ENCODE results near the gene MRPS23. TPM values are rescaled to one million over a fixed set of nuclear protein-coding genes. Genes with fewer than 3 reads are reported as not detected.

Gene MRPS23
- total and polyA plus RNA-seq, 2 of the 13 experiments (the other 11 are each of a cell fraction or from before 2014, with no cell fraction given) = 63.2 to 181 TPM

GRCh38 chr17:57892146-57892819 lies 42.4 kb upstream of the MRPS23 start (continued):
- TF ChIP-seq TCF7 (IDR thresholded peaks at IDR 0.05; ENCODE audit: low read depth) (no peak), MIER3 (CRISPR knock-in tag; IDR thresholded peaks at IDR 0.05; ENCODE audit: borderline replicate concordance) (peak; percentile 59; the same call in 1 of the 2 replicates), RAD21 (CRISPR knock-in tag; IDR thresholded peaks at IDR 0.05) (peak; percentile 96), KDM3A (CRISPR knock-in tag; IDR thresholded peaks at IDR 0.05; ENCODE audit: low read depth) (0 out of 2 replicates have a peak, but pooled peaks have one; percentile 41), ELF1 (CRISPR knock-in tag; IDR thresholded peaks at IDR 0.05) (0 out of 2 replicates have a peak, but pooled peaks have one; percentile 11), ZNF687 (CRISPR knock-in tag; IDR thresholded peaks at IDR 0.05) (peak; percentile 80), ZBTB20 (CRISPR knock-in tag; IDR thresholded peaks at IDR 0.05; ENCODE audit: borderline replicate concordance, low read depth) (no peak), ZNF605 (CRISPR knock-in tag; IDR thresholded peaks at IDR 0.05) (peak; percentile 30; the same call in 1 of the 2 replicates), EP300 (IDR thresholded peaks at IDR 0.05; ENCODE audit: low read depth in 2 of 2, low read length in 2 of 2) (peak in 1 of 2 experiments; percentile 35; a peak in 1 of 4 replicates), EP300 (CRISPR knock-in tag; IDR thresholded peaks at IDR 0.05; ENCODE audit: borderline replicate concordance) (no peak), ZNF12 (CRISPR knock-in tag; IDR thresholded peaks at IDR 0.05) (peak; percentile 54; the same call in 1 of the 2 replicates), ZNF331 (CRISPR knock-in tag; IDR thresholded peaks at IDR 0.05) (peak; percentile 73; the same call in 1 of the 2 replicates), SNAPC2 (CRISPR knock-in tag; IDR thresholded peaks at IDR 0.05) (no peak), MEF2D (CRISPR knock-in tag; IDR thresholded peaks at IDR 0.05) (0 out of 2 replicates have a peak, but pooled peaks have one; percentile 43), ZFP82 (CRISPR knock-in tag; IDR thresholded peaks at IDR 0.05; ENCODE audit: borderline replicate concordance) (no peak), HNRNPH1 (optimal IDR thresholded peaks at IDR 0.05; ENCODE audit: low read depth, low read length) (no peak), SP4 (CRISPR knock-in tag; IDR thresholded peaks at IDR 0.05) (peak; percentile 80), CEBPB (IDR thresholded peaks at IDR 0.05; ENCODE audit: borderline replicate concordance, low read depth, low read length) (peak; percentile 79), ZNF224 (CRISPR knock-in tag; IDR thresholded peaks at IDR 0.05) (no peak), ZBTB1 (CRISPR knock-in tag; IDR thresholded peaks at IDR 0.05; ENCODE audit: borderline replicate concordance) (no peak), ZNF619 (CRISPR knock-in tag; IDR thresholded peaks at IDR 0.05) (peak; percentile 39; the same call in 1 of the 2 replicates), ZNF230 (CRISPR knock-in tag; IDR thresholded peaks at IDR 0.05) (peak; percentile 62; the same call in 1 of the 2 replicates), TARDBP (CRISPR knock-in tag; IDR thresholded peaks at IDR 0.05) (no peak), HES4 (CRISPR knock-in tag; IDR thresholded peaks at IDR 0.05; ENCODE audit: borderline replicate concordance) (peak; percentile 69; the same call in 1 of the 2 replicates), SMAD3 (CRISPR knock-in tag; IDR thresholded peaks at IDR 0.05) (peak; percentile 82; the same call in 1 of the 2 replicates)
- TF ChIP-seq, protein P1, sequence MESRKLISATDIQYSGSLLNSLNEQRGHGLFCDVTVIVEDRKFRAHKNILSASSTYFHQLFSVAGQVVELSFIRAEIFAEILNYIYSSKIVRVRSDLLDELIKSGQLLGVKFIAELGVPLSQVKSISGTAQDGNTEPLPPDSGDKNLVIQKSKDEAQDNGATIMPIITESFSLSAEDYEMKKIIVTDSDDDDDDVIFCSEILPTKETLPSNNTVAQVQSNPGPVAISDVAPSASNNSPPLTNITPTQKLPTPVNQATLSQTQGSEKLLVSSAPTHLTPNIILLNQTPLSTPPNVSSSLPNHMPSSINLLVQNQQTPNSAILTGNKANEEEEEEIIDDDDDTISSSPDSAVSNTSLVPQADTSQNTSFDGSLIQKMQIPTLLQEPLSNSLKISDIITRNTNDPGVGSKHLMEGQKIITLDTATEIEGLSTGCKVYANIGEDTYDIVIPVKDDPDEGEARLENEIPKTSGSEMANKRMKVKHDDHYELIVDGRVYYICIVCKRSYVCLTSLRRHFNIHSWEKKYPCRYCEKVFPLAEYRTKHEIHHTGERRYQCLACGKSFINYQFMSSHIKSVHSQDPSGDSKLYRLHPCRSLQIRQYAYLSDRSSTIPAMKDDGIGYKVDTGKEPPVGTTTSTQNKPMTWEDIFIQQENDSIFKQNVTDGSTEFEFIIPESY (CRISPR knock-in tag; IDR thresholded peaks at IDR 0.05) = peak; percentile 72

Measured in HepG2 (cell line).